Hepatocyte (in vitro differentiated cells): ENCODE results near the gene MYL3. TPM values are rescaled to one million over a fixed set of nuclear protein-coding genes. Genes with fewer than 3 reads are reported as not detected.
A peak's percentile ranks its signal among the peaks of the same experiment; 100 is the strongest.

Experiments
- DNase-seq: peaks from one replicate; pipeline ENCODE4 v3.0.0-alpha.2; 2016; ENCODE audit warnings: low spot score
- H2AFZ ChIP-seq: fragments of 200-600 bp; sonication (generic); 2 replicates; pipeline ENCODE4 v1.6.0; 2016; ENCODE audit warnings: antibody characterized with exemption, mild to moderate bottlenecking
- H3K27ac ChIP-seq: fragments of 200-600 bp; sonication (generic); 2 replicates; pipeline ENCODE4 v1.5.1; 2016; ENCODE audit warnings: mild to moderate bottlenecking
- H3K27me3 ChIP-seq: fragments of 200-600 bp; sonication (generic); 2 replicates; pipeline ENCODE4 v1.6.1; 2016
- H3K36me3 ChIP-seq: fragments of 200-600 bp; sonication (generic); replicated peaks from 2 replicates; pipeline ENCODE4 v1.5.1; 2016; ENCODE audit warnings: low read depth; ENCODE audit not compliant: insufficient read depth
- H3K4me1 ChIP-seq: fragments of 200-600 bp; sonication (generic); 2 replicates; pipeline ENCODE4 v1.5.1; 2016; ENCODE audit warnings: mild to moderate bottlenecking, moderate library complexity; ENCODE audit not compliant: insufficient read depth
- H3K4me2 ChIP-seq: fragments of 200-600 bp; sonication (generic); 2 replicates; pipeline ENCODE4 v1.6.0; 2016
- H3K4me3 ChIP-seq: fragments of 200-600 bp; sonication (generic); 2 replicates; pipeline ENCODE4 v1.5.1; 2016; ENCODE audit warnings: mild to moderate bottlenecking
- H3K79me2 ChIP-seq: fragments of 200-600 bp; sonication (generic); 2 replicates; pipeline ENCODE4 v1.6.0; 2017; ENCODE audit warnings: mild to moderate bottlenecking
- H3K9me2 ChIP-seq: fragments of 200-600 bp; sonication (generic); replicated peaks from 2 replicates; pipeline ENCODE4 v1.6.0; 2017; ENCODE audit warnings: mild to moderate bottlenecking; ENCODE audit not compliant: insufficient read depth
- H3K9me3 ChIP-seq: fragments of 200-600 bp; sonication (generic); 2 replicates; pipeline ENCODE4 v1.5.1; 2016; ENCODE audit warnings: low read depth, mild to moderate bottlenecking
- H4K20me1 ChIP-seq: fragments of 200-600 bp; sonication (generic); 2 replicates; pipeline ENCODE4 v1.6.0; 2016; ENCODE audit warnings: mild to moderate bottlenecking; ENCODE audit not compliant: insufficient read depth, poor library complexity, severe bottlenecking
- CTCF ChIP-seq: fragments of 200-600 bp; sonication (generic); IDR thresholded peaks from 2 replicates; pipeline ENCODE4 v1.5.1; 2016; ENCODE audit warnings: antibody characterized with exemption, mild to moderate bottlenecking; ENCODE audit not compliant: poor library complexity
- EZH2 ChIP-seq: fragments of 200-600 bp; sonication (generic); IDR thresholded peaks from 2 replicates; pipeline ENCODE4 v1.6.1; 2016; ENCODE audit warnings: antibody characterized with exemption, mild to moderate bottlenecking, borderline replicate concordance
- EZH2phosphoT487 ChIP-seq: fragments of 200-600 bp; sonication (generic); IDR thresholded peaks from one replicate; pipeline ENCODE4 v1.6.1; 2018; ENCODE audit warnings: antibody characterized with exemption, mild to moderate bottlenecking, low read depth, moderate library complexity; ENCODE audit not compliant: unreplicated experiment, severe bottlenecking
- WGBS: methylation state at CpG from one replicate; pipeline ENCODE4 v1.1.6; 2016; ENCODE audit warnings: low lambda C conversion rate; ENCODE audit errors: missing lambda C conversion rate; 5-methylcytosine and 5-hydroxymethylcytosine counted together
- polyA plus RNA-seq: library from polyadenylated mRNA; unstranded; fragments of >200 nt; fragmentation: Nextera tagmentation; extraction: Ambion mirVana; gene quantifications from 2 replicates; pipeline ENCODE4 v1.2.1, GENCODE V29; 2016
- total RNA-seq: library from RNA; depleted of rRNA; stranded (reverse); fragments of >200 nt; gene quantifications from 2 replicates; pipeline ENCODE4 v1.2.3, GENCODE V29; 2014

MYL3 gene
- total and polyA plus RNA-seq, 2 experiments from 2014 or later: 9.5 to 9.7 TPM

DNA sequence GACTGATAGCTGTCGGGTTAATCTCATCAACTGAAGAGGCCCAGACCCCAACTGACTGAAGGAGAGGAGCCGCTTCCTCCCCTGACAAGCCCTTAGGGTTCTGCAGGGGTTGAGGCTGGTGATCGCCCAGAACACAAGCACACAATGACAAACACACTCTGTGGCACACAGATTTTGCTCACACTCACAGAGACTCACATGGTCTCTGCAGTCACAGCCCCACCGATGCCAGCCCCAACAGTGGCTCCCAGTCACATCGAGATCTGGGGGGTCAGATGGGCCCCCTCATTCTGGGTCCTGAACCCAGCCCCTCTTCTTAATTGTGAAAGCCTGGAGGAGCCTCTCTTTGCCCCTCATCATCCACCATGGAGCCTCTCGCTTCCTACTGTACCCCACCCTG is 31.0 kb upstream of the MYL3 start:
- Histone ChIP-seq H3K27me3 (no peaks in the 10 kb centered on the region), H3K9me3 (no peaks in the 10 kb centered on the region), H3K27ac (no peak overlapping the region), H2AFZ (no peak overlapping the region), H4K20me1 (peaks cover 10% of the 10 kb centered on the region), H3K36me3 (no peaks in the 10 kb centered on the region), H3K4me2 (no peak overlapping the region), H3K9me2 (no peaks in the 10 kb centered on the region), H3K4me3 (no peak overlapping the region), H3K79me2 (peaks cover 4% of the 10 kb centered on the region), H3K4me1 (peaks cover 26% of the 10 kb centered on the region)
- 93% methylated on average over 6 of the region's 6 CpGs for WGBS
- TF ChIP-seq EZH2phosphoT487 (no peak), CTCF (no peak), EZH2 (no peak)
- DNase-seq: no peak

- no peaks in the 10 kb centered on the region for H3K27me3 ChIP-seq
- TF ChIP-seq EZH2 (no peak), EZH2phosphoT487 (no peak), CTCF (no peak)
- peaks cover 26% of the 10 kb centered on the region for H3K4me1 ChIP-seq
- H3K27ac ChIP-seq: no peak overlapping the region
- WGBS: 95% methylated on average over 9 of the region's 9 CpGs
- H4K20me1 ChIP-seq: peaks cover 10% of the 10 kb centered on the region
- no peak overlapping the region for H3K4me2 ChIP-seq
- no peaks in the 10 kb centered on the region for H3K9me2 ChIP-seq
- H3K9me3 ChIP-seq: no peaks in the 10 kb centered on the region
- peaks cover 8% of the 10 kb centered on the region for H3K79me2 ChIP-seq
- H3K36me3 ChIP-seq: no peaks in the 10 kb centered on the region
- H3K4me3 ChIP-seq: no peak overlapping the region
- H2AFZ ChIP-seq: no peak overlapping the region
- DNase-seq: no peak
Observed at GRCh38 chr3:46893763-46894162, 30.5 kb upstream of the MYL3 start.

DNA sequence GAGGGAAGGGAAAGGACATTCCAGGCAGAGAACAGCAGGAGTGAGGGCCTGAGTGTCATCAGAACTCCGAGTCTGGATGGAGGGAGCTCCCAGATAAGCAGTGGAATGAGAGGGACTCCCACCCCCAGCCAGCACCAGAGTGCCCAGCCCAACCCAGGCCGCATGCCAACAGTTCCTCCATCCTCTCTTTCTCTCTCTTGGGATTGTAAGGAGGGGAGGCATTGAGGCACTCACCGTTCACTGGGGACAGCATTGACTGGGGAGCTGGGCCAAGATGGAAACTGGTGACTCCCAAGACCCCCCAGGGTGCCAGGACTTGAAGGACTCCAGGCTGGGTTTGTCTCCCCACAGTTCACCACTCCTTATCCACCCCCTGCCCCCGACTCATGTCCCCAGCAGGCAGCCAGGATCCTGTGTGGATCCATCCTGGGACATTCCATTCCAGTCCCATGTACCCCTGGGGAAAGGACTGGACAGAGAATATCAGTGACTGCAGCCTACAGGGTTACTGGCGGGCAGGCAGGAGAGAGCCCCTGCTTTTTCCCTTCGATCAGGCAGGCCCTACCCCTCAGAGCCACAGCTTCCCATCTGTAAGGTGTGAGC is 30.0 kb upstream of the MYL3 start:
- DNase-seq: no peak
- H3K9me2 ChIP-seq: no peaks in the 10 kb centered on the region
- no peak overlapping the region for H2AFZ ChIP-seq
- H3K9me3 ChIP-seq: no peaks in the 10 kb centered on the region
- no peak for TF ChIP-seq CTCF
- no peak for TF ChIP-seq EZH2
- no peak for TF ChIP-seq EZH2phosphoT487
- H3K27ac ChIP-seq: no peak overlapping the region
- peaks cover 26% of the 10 kb centered on the region for H3K4me1 ChIP-seq
- H3K36me3 ChIP-seq: no peaks in the 10 kb centered on the region
- H3K79me2 ChIP-seq: peaks cover 8% of the 10 kb centered on the region
- H3K4me3 ChIP-seq: no peak overlapping the region
- peak overlapping the region; percentile 86 for H3K4me2 ChIP-seq
- H4K20me1 ChIP-seq: peaks cover 10% of the 10 kb centered on the region
- 74% methylated on average over 6 of the region's 6 CpGs for WGBS
- no peaks in the 10 kb centered on the region for H3K27me3 ChIP-seq
